ENCODE results near the gene PGAM4. TPM values are rescaled to one million over a fixed set of nuclear protein-coding genes. Genes with fewer than 3 reads are reported as not detected.

Gene PGAM4
- not detected for total RNA-seq
- under 1 TPM in 1 of 3 donors, not detected in 2; 0.04 TPM for polyA plus RNA-seq
- long read RNA-seq, donor 1, result 0 reads
- long read RNA-seq, donor 2, result 0 reads

DNA sequence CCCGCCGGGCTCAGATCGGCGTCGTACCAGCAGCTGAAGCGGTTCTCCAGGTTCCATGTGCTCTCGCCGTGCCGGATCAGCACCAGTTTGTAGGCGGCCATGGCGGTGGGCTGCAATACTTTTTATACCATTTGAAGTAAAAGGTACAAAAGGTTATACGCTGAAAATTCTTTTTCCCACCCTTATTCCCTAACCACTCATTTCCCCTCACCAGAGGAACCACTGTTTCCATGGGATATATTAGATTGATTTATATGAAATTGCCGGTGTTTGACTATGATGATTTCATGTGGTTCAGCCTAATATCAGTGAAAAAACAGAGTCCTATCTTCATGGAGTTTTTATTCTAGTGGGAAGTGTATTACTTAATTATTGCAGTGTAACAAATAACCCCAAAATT is at the start of gene PGAM4:
PGAM4 (minus strand) TSS at position 101 of the 400 bp plus-strand sequence; CDS start at position 101, 0 bp downstream.
- intact Hi-C loops (cut with DNase I), result no loop called here
- Histone ChIP-seq H3K4me1 (no peaks in the 10 kb centered on the region), H3K36me3 (ENCODE audit: insufficient read depth in 1 of 2, low read depth in 1 of 2) (no peaks in the 10 kb centered on the region), H3K9me3 (peaks cover 2% of the 10 kb centered on the region), H3K27me3 (ENCODE audit: insufficient read depth in 3 of 3, low read length in 2 of 3) (no peaks in the 10 kb centered on the region), H3K27ac (no peak within 1 kb of the TSS), H3K4me3 (no peak within 1 kb of the TSS)
- TF ChIP-seq CTCF (IDR thresholded peaks at IDR 0.05), result no peak
- WGBS, 3 donors, result 91 to 98% (median 97%) methylated on average over 13 of the region's 13 CpGs
- DNase-seq (no peak), ATAC-seq (no peak)

DNA sequence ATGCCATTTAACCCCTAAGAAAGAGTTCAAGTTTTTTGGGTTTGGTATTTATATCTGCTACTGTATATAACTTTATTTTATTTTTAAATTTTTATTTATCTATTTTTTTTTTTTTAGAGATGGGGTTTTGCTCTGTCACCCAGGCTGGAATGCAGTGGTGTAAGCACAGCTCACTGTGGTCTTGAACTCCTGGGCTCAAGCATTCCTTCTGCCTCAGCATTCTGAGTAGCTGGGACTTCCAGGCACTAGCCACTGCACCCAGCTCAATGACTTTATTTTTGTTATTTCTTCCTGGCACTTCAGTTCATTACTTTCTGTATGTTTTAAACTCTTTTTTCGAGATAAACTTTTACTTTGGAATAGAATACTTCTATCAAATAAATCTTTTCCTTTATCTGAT is 42.4 kb upstream of the PGAM4 start:
- Histone ChIP-seq H3K9me3 (no peaks in the 10 kb centered on the region), H3K36me3 (ENCODE audit: insufficient read depth in 1 of 2, low read depth in 1 of 2) (peaks cover 0 to 4% of the 10 kb centered on the region in 2 donors), H3K27ac (no peak overlapping the region), H3K4me1 (no peaks in the 10 kb centered on the region), H3K27me3 (ENCODE audit: insufficient read depth in 3 of 3, low read length in 2 of 3) (no peaks in the 10 kb centered on the region), H3K4me3 (no peak overlapping the region)
- DNase-seq, result no peak
- WGBS, 3 donors, result 79 to 100% (median 96%) methylated on average over 1 of the region's 1 CpG
- no peak for TF ChIP-seq CTCF (IDR thresholded peaks at IDR 0.05)
- intact Hi-C loops (cut with DNase I), result no loop called here
- ATAC-seq, result no peak

- 81 to 98% (median 96%) methylated on average over 4 of the region's 4 CpGs for WGBS, 3 donors
- no peak for TF ChIP-seq CTCF (IDR thresholded peaks at IDR 0.05)
- H3K9me3 ChIP-seq, result no peaks in the 10 kb centered on the region
- DNase-seq (no peak), ATAC-seq (no peak)
- intact Hi-C loops (cut with DNase I), result no loop called here
- no peak overlapping the region for H3K27ac ChIP-seq
- H3K4me1 ChIP-seq, result no peaks in the 10 kb centered on the region
- H3K36me3 ChIP-seq (ENCODE audit: insufficient read depth in 1 of 2, low read depth in 1 of 2), result no peaks in the 10 kb centered on the region
- H3K4me3 ChIP-seq, result no peak overlapping the region
- no peaks in the 10 kb centered on the region for H3K27me3 ChIP-seq (ENCODE audit: insufficient read depth in 3 of 3, low read length in 2 of 3)
Observed at GRCh38 chrX:77979870-77980269, 10.4 kb upstream of the PGAM4 start.

DNA sequence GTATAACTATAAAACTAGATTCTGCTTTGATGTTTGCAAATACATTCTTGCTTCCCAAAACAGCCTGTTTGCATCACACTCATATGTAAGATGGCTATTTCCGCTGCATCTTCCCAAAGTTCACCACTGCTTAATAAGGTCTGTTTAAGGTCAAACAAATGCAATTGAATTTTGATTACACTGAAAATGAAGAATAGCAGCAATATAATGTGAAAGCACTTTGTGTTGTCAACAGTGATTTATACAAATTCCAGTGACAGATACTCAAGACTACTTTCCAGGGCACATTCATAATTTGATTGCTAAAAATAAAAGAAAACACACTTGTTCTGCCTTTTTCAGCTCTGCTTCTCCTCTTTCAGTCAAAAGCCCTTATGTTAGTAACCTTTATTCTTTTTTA is 8.1 kb upstream of the PGAM4 start:
- intact Hi-C loops (cut with DNase I), result no loop called here
- H3K27me3 ChIP-seq (ENCODE audit: insufficient read depth in 3 of 3, low read length in 2 of 3), result no peaks in the 10 kb centered on the region
- no peaks in the 10 kb centered on the region for H3K9me3 ChIP-seq
- H3K36me3 ChIP-seq (ENCODE audit: insufficient read depth in 1 of 2, low read depth in 1 of 2), result no peaks in the 10 kb centered on the region
- ATAC-seq (no peak), DNase-seq (no peak)
- 94 to 100% (median 98%) methylated on average over 1 of the region's 1 CpG for WGBS, 3 donors
- H3K4me1 ChIP-seq, result no peaks in the 10 kb centered on the region
- TF ChIP-seq CTCF (IDR thresholded peaks at IDR 0.05), result no peak
- no peak overlapping the region for H3K27ac ChIP-seq
- H3K4me3 ChIP-seq, result no peak overlapping the region

DNA sequence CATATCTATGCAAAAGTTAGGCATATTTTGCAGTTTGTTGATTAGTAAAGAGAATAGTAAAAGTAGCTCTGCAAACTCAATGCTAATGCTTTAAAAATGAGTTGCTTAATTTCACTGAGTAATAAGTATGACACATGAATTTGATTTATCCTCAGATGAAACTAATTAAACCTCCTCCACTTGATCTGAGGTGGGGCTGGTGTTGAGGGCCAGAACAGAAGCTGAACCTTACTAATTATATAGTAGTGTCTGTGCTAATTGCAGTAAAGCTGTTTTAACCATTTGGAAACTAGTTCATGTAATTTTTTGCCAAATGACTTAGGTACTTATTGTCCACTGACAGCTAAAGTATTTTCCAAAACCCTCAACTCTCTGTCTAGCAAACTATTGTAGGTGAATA is 7.7 kb upstream of the PGAM4 start:
- ATAC-seq (no peak), DNase-seq (no peak)
- no peaks in the 10 kb centered on the region for H3K4me1 ChIP-seq
- no peaks in the 10 kb centered on the region for H3K9me3 ChIP-seq
- TF ChIP-seq CTCF (IDR thresholded peaks at IDR 0.05), result no peak
- H3K36me3 ChIP-seq (ENCODE audit: insufficient read depth in 1 of 2, low read depth in 1 of 2), result no peaks in the 10 kb centered on the region
- no peak overlapping the region for H3K4me3 ChIP-seq
- no peak overlapping the region for H3K27ac ChIP-seq
- intact Hi-C loops (cut with DNase I), result no loop called here
- no peaks in the 10 kb centered on the region for H3K27me3 ChIP-seq (ENCODE audit: insufficient read depth in 3 of 3, low read length in 2 of 3)

Data from psoas muscle (tissue), 8 donors.